Pulmonary artery endothelial cell (primary cell): ENCODE measurements around the gene ZNF12. TPM values are rescaled to one million over a fixed set of nuclear protein-coding genes. Genes with fewer than 3 reads are reported as not detected.

Experiments used
- DNase-seq: peaks from one replicate; pipeline ENCODE4 v3.0.0-alpha.2; 2011; ENCODE audit warnings: low read depth, low spot score
- total RNA-seq: library from RNA; depleted of rRNA; stranded (reverse); fragments of >200 nt; gene quantifications from 2 replicates; pipeline ENCODE4 v1.2.3, GENCODE V29; 2014

Gene ZNF12
- total RNA-seq, 1 donor from 2014 or later: 15.9 TPM

DNA sequence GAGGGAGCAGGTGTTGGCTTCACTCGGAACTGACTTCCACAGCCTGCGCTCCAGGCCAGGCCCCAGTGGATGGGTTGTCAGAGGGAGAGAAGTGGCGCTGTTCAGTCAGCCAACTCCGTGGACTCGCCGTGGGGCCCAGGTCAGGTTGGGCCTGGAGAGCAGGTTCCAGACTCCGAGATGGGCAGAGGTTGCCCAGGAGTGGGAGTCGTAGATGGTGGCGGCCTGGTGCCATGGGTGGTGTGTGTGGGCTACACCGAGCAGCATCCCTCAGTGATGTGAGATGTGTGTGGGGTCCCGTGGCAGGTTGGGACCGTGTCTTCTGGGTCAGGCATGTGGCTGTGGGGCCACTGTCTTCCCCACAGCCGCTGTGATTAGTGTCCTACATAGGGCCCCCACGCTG lies 59.2 kb downstream of the ZNF12 start:
- DNase-seq: no peak

DNA sequence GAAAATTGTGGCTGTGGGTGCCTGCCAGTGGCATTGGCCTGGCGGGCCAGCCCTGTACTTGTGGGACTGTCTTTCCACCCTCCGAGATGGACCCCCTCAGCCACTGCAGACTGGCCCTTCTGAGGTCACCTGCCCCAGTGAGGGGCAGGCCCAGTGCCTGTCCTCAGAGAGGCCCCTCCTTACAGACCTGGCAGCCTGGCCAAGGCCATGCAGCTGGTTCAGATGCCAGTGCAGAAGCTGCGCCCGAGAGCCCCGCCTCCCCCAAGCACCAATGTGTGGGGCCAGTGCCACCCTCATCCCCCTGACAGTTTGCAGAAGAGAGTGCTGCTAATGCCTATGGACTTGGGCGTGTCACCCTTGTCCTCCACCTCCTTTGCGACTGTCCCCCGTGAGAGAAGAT lies 59.7 kb downstream of the ZNF12 start:
- no peak for DNase-seq

DNA sequence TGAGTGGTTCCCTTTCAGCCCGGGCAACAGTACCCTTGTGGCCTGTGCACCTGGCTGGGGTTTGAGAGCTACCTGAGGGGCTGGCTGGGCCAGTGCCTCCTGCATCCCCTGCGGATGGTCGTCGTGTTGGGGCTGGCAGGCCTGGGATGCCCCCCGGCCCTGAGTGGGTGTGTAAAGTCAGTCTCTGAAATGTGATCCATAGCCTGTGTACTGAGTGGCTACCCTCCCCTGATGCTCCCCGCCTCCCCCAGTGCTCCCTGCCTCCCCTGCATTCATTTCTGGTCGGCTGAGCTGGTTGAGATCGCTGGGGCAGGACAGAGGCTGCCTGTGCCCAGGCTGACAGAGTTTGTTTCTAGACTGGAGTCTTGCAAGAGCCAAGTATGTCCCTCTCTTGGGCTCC lies 60.3 kb downstream of the ZNF12 start:
- no peak for DNase-seq

DNA sequence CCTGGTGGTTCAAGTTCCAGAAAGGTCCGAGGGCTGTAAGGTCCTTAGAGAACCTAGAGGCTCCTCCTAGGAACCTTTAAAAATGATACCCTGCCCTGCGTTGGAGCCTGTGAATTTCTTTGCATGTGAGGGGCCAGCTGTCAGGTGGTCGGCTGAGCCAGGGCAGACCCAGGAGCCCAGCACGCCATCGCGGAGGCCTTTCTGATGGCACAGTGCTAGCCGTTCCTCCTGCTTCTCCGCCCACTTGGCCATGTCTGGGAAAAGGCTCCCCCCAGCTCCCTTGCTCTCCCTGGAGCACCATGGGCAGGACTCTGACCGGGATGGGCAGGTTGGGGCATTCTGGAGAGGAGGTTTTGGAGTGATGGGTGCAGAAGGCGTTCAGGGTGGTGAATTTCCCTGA lies 62.0 kb downstream of the ZNF12 start:
- DNase-seq: no peak

DNA sequence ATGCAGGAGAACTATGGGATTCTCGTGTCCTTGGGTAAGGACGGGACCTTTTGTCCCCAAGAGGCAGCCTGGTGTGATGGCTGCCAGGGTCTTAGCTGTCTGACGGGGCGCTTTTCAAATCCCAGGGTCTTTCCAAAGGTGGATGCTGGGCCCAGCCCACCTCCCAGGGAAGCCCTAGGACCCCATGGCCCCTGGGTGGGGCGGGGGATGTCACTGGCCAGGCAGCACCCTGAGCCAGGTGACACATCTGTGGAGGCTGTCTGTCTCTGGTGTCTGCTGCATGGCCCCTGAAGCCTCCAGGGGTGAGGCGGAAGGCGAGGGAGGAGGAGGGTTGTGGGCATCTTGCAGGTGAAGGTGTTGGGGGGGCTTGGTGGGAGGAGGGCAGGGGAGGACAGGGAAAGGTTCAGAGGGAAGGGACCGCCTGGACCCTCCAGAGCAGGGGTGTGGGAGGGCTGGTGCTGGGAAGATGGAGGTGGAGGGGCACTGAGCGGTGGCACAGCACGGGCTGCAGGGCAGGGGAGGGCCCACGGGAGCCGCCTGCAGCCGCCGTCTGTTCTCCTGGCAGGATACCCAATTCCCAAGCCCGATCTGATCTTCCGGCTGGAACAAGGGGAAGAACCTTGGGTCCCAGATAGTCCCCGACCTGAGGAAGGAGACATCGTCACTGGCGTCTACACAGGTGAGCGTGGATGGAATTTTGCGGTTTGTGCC lies 62.7 kb downstream of the ZNF12 start:
- no peak for DNase-seq

DNA sequence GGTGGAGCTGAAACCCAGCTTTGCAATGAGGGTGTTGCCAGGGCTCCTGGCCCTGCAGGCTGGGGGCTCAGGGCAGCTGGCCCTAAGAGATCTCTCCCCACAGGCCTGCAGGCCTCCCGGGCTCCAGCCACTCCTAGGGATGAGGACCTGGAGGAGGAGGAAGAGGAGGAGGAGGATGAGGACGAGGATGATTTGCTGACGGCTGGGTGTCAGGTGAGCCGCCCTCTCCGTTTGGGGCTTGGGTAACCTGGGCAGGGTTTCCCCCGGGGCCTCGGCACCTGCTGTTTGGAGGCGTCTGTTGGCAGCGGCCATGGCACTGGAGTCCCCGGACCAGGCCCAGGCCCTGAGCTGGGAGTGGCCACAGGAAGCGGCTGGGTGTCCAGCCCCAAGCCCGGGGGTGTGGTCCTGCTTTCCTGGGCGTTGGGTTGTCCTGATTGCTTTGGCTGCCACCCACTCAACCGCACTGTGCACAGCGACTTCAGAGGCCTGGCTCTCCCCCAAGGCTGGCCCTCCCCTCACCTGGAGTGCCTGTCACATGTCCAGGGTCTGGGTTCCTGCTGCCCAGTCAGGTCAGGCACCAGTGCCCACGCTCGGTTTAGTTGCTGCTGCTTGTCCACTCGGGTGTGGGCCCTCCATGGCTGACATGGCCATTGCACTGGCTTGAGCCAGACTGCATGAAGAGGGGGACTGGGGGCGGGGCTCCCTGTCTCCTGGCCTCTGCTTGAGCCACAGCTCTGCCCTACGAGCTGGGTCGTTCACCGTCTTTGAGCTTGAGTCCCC lies 63.7 kb downstream of the ZNF12 start:
- DNase-seq: no peak

DNA sequence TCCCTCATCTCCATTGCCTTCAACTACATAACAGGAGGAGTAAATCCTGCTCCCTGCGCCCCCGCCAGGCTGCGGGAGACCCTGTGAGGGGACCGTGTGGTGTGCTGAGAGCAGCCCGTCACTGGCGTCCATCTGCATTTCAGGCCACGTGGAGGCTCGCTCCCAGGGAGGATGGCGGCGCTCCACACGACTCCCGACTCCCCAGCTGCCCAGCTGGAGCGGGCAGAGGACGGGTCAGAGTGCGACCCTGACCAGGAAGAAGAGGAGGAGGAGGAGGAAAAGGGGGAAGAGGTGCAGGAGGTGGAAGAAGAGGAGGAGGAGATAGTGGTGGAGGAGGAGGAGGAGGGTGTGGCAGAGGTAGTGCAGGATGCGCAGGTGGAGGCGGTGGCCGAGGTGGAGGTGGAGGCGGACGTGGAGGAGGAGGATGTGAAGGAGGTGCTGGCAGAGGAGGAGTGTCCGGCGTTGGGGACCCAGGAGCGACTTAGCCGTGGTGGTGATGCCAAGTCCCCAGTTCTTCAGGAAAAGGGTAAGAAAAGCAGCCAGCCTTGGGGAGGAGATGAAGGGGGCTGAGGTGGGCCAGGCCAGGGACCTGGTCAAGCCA lies 64.4 kb downstream of the ZNF12 start:
- no peak for DNase-seq

DNA sequence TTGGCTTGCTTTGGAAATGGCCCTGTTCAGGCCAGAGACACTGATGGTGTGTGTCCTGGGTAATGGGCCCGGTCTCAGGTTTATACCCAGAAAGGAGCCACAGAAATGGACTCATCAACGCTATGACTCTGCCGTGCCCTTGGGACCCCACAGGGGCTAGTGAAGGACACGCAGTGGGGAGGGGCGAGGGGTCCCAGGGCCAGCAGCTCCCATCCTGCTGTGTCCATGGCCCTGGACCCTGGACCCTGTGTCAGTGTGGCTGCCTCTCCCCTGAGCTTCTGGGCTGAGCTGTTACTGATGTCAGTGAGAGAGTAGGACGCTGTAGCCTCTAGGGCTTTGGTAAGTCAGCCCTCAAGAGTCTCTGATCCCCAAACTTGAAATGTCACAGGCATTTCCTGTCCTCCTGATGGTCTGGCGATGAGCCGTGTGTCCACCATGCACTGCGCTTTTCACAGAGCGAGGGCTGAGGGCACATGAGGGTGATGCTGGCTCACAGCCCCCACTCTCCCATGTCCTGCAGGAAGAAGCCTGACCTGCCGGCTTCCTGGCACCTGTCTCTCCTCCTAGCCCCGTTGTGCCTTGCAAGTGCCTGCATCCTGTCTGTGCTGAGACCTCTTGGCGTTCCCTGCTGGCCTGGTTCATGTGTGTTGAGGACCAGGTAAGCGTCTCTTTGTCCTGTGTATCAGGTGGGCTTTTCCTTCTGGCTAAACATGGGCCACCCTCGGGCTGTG lies 65.3 kb downstream of the ZNF12 start:
- DNase-seq: no peak

DNA sequence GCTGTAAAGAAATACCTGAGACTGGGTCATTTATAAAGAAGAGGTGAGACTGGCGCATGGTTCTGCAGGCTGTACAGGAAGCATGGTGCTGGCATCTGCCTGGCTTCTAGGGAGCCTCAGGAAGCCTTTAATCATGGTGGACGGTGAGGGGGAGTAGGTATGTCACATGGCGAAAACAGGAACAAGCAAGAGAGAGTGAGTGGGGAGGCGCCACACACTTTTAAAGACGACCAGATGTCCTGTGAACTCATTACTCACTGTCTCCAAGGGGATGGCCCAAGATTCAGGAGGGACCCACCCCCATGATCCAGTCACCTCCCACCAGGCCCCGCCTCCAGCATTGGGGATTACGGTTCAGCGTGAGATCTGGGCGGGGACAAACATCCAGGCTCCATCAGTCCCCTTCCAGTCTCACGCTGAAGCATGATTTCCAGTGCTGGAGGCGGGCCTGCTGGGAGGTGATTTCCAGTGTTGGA lies 66.5 kb downstream of the ZNF12 start:
- DNase-seq: peak; percentile 8

DNA sequence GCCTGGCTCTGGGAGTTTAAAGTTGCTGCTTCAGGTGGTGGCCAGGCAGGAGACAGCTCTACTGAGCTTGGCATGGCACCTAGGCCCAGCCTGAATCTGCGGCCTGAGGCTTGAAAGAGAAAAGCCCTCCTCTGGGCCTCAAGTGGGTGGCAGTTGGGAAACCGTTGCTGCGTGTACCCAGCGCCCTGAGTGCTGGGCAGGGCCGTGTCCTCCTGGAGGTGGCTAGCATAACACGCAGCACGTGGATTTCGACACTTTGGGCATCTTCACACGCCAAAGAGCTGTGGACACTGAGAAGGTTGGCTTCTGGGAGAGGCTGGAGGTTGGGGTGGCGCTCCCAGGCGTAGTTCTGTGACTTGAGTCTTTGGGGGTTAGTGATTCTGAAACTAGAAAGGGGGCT lies 67.1 kb downstream of the ZNF12 start:
- DNase-seq: no peak

DNA sequence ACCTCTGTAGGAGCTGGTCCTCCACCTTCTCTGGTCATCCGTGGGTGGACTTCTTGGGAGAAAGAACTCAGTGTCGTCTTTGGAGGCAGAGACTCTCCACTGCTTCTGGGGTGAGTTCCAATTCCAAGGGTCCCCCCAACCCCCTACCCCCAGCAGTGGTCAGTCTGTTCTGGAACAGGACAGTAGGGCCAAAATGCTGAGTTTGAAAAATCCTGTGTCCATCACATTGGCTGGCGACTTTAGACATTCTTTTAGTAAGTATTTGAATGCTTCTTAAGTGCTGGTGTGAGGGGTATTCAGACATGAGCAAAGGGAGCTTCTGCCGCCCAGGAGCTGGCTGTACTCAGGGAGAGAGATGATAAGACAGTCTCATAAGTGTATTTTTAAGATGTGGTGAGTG lies 67.7 kb downstream of the ZNF12 start:
- no peak for DNase-seq

Other genes starting within 250 kb of the ZNF12 start
- 140 and 188 TPM in 2 replicates for gene KDELR2, start 222.8 kb downstream of the ZNF12 start, total RNA-seq
- gene GRID2IP, start 155.5 kb downstream of the ZNF12 start, total RNA-seq: 0.04 TPM in 1 of 2 replicates, not detected in the other
- 40.5 and 53.7 TPM in 2 replicates for gene ZDHHC4, start 129.5 kb downstream of the ZNF12 start, total RNA-seq
- gene INTS15, start 116.9 kb downstream of the ZNF12 start, total RNA-seq: 10.9 and 13.6 TPM in 2 replicates
- gene ZNF853, start 91.3 kb downstream of the ZNF12 start, total RNA-seq: 0.39 and 0.79 TPM in 2 replicates
- 10.7 and 12.8 TPM in 2 replicates for gene ZNF316, start 69.6 kb downstream of the ZNF12 start, total RNA-seq
- gene RSPH10B2, start 47.2 kb upstream of the ZNF12 start, total RNA-seq: 0.13 TPM in 1 of 2 replicates, not detected in the other
- gene CCZ1B, start 119.3 kb upstream of the ZNF12 start, total RNA-seq: 57.1 and 60.9 TPM in 2 replicates